H1 (cell line): ENCODE results near the gene RADX. TPM values are rescaled to one million over a fixed set of nuclear protein-coding genes. Genes with fewer than 3 reads are reported as not detected.

Source experiments
- EZH2 ChIP-seq: fragments of 200-600 bp; sonication (generic); IDR thresholded peaks from 2 replicates; pipeline ENCODE4 v1.7.1; 2012; ENCODE audit warnings: low read depth, mild to moderate bottlenecking, moderate library complexity, low read length, inconsistent platforms; ENCODE audit not compliant: severe bottlenecking
- FOSL1 ChIP-seq: IDR thresholded peaks from 2 replicates; pipeline ENCODE4 v1.6.1; 2011; ENCODE audit warnings: mild to moderate bottlenecking, low read depth, low read length, moderate library complexity; ENCODE audit not compliant: insufficient read depth
- KDM1A ChIP-seq: fragments of 200-600, 300-600 bp; sonication (generic); IDR thresholded peaks from 2 replicates; pipeline ENCODE4 v1.7.1; 2016; ENCODE audit warnings: mild to moderate bottlenecking, low read length, borderline replicate concordance
- MAX ChIP-seq: IDR thresholded peaks from 2 replicates; pipeline ENCODE4 v1.6.1; 2012; ENCODE audit warnings: inconsistent platforms
- NRF1 ChIP-seq: IDR thresholded peaks from 2 replicates; pipeline ENCODE4 v1.6.1; 2011; ENCODE audit warnings: mild to moderate bottlenecking, low read depth, low read length, improper control_type of control experiment
- SAP30 ChIP-seq: fragments of 300-600 bp; sonication (generic); IDR thresholded peaks from 2 replicates; pipeline ENCODE4 v1.7.1; 2012; ENCODE audit warnings: low read length, moderate library complexity, mild to moderate bottlenecking, inconsistent platforms; ENCODE audit not compliant: insufficient read depth, insufficient replicate concordance
- SIX5 ChIP-seq: IDR thresholded peaks from 2 replicates; pipeline ENCODE4 v1.6.1; 2011; ENCODE audit warnings: mild to moderate bottlenecking, low read depth, low read length
- SP1 ChIP-seq: IDR thresholded peaks from 2 replicates; pipeline ENCODE4 v1.6.1; 2011; ENCODE audit warnings: low read depth, low read length
- SP4 ChIP-seq: IDR thresholded peaks from 2 replicates; pipeline ENCODE4 v1.6.1; 2012; ENCODE audit warnings: low read length, inconsistent platforms
- polyA plus RNA-seq, 7 experiments: library from polyadenylated mRNA; depleted of rRNA in 3 of 7; stranded (reverse) in 5 of 7; unstranded in 2 of 7; fragments of >200 nt in 5 of 7; fragments of 200-250 nt in 2 of 7; gene quantifications; 1 replicate in 5 of 7; 2 replicates in 1 of 7; 4 replicates in 1 of 7; pipeline versions ENCODE4 v1.2.1 to v1.2.3, GENCODE V29; 2011 to 2013; ENCODE audit warnings: missing spikeins in 2 of 7, mixed read lengths in 2 of 7
- total RNA-seq: library from RNA; stranded (reverse); fragmentation: NEBNext Ultra II Directional; extraction: Animal tissue kit (Norgen Biotek cat#: 25700); gene quantifications from 2 replicates; pipeline ENCODE4 v1.2.1, GENCODE V29; 2021
- TF ChIP-seq, protein P1 (sequence below): fragments of 300-600 bp; sonication (generic); IDR thresholded peaks from 2 replicates; pipeline ENCODE4 v1.7.1; 2012; ENCODE audit warnings: low read length, moderate library complexity, mild to moderate bottlenecking, inconsistent platforms; ENCODE audit not compliant: insufficient replicate concordance
- TF ChIP-seq, protein P2 (sequence below): IDR thresholded peaks from 2 replicates; pipeline ENCODE4 v1.6.1; 2011; ENCODE audit warnings: low read depth, mild to moderate bottlenecking, low read length; ENCODE audit not compliant: insufficient read depth

Gene RADX
- total and polyA plus RNA-seq, 2 of the 8 experiments (the other 6 are each of a cell fraction or from before 2014, with no cell fraction given) = 1.7 to 4.5 TPM

- TF ChIP-seq, protein P1, sequence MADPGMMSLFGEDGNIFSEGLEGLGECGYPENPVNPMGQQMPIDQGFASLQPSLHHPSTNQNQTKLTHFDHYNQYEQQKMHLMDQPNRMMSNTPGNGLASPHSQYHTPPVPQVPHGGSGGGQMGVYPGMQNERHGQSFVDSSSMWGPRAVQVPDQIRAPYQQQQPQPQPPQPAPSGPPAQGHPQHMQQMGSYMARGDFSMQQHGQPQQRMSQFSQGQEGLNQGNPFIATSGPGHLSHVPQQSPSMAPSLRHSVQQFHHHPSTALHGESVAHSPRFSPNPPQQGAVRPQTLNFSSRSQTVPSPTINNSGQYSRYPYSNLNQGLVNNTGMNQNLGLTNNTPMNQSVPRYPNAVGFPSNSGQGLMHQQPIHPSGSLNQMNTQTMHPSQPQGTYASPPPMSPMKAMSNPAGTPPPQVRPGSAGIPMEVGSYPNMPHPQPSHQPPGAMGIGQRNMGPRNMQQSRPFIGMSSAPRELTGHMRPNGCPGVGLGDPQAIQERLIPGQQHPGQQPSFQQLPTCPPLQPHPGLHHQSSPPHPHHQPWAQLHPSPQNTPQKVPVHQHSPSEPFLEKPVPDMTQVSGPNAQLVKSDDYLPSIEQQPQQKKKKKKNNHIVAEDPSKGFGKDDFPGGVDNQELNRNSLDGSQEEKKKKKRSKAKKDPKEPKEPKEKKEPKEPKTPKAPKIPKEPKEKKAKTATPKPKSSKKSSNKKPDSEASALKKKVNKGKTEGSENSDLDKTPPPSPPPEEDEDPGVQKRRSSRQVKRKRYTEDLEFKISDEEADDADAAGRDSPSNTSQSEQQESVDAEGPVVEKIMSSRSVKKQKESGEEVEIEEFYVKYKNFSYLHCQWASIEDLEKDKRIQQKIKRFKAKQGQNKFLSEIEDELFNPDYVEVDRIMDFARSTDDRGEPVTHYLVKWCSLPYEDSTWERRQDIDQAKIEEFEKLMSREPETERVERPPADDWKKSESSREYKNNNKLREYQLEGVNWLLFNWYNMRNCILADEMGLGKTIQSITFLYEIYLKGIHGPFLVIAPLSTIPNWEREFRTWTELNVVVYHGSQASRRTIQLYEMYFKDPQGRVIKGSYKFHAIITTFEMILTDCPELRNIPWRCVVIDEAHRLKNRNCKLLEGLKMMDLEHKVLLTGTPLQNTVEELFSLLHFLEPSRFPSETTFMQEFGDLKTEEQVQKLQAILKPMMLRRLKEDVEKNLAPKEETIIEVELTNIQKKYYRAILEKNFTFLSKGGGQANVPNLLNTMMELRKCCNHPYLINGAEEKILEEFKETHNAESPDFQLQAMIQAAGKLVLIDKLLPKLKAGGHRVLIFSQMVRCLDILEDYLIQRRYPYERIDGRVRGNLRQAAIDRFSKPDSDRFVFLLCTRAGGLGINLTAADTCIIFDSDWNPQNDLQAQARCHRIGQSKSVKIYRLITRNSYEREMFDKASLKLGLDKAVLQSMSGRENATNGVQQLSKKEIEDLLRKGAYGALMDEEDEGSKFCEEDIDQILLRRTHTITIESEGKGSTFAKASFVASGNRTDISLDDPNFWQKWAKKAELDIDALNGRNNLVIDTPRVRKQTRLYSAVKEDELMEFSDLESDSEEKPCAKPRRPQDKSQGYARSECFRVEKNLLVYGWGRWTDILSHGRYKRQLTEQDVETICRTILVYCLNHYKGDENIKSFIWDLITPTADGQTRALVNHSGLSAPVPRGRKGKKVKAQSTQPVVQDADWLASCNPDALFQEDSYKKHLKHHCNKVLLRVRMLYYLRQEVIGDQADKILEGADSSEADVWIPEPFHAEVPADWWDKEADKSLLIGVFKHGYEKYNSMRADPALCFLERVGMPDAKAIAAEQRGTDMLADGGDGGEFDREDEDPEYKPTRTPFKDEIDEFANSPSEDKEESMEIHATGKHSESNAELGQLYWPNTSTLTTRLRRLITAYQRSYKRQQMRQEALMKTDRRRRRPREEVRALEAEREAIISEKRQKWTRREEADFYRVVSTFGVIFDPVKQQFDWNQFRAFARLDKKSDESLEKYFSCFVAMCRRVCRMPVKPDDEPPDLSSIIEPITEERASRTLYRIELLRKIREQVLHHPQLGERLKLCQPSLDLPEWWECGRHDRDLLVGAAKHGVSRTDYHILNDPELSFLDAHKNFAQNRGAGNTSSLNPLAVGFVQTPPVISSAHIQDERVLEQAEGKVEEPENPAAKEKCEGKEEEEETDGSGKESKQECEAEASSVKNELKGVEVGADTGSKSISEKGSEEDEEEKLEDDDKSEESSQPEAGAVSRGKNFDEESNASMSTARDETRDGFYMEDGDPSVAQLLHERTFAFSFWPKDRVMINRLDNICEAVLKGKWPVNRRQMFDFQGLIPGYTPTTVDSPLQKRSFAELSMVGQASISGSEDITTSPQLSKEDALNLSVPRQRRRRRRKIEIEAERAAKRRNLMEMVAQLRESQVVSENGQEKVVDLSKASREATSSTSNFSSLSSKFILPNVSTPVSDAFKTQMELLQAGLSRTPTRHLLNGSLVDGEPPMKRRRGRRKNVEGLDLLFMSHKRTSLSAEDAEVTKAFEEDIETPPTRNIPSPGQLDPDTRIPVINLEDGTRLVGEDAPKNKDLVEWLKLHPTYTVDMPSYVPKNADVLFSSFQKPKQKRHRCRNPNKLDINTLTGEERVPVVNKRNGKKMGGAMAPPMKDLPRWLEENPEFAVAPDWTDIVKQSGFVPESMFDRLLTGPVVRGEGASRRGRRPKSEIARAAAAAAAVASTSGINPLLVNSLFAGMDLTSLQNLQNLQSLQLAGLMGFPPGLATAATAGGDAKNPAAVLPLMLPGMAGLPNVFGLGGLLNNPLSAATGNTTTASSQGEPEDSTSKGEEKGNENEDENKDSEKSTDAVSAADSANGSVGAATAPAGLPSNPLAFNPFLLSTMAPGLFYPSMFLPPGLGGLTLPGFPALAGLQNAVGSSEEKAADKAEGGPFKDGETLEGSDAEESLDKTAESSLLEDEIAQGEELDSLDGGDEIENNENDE = no peak
- TF ChIP-seq FOSL1 (no peak), MAX (no peak), SP4 (no peak), KDM1A (no peak), EZH2 (no peak), SAP30 (no peak), NRF1 (no peak), SIX5 (no peak), SP1 (no peak)
- TF ChIP-seq, protein P2, sequence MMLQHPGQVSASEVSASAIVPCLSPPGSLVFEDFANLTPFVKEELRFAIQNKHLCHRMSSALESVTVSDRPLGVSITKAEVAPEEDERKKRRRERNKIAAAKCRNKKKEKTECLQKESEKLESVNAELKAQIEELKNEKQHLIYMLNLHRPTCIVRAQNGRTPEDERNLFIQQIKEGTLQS = no peak
Measured at GRCh38 chrX:106698693-106699092, 86.9 kb downstream of the RADX start (continued).
